Activated T-helper 1 cell treated with Interleukin-2 at 50 U/mL for 16 hours (primary cell): ENCODE measurements around the gene SSBP3.
"Not testable (repeated sequence)": the region's sequence is repeated elsewhere in the genome, so short reads cannot be mapped to it uniquely, and the experiment has no call there.

Experiments used
- DNase-seq: peaks from one replicate; pipeline ENCODE4 v3.0.0-alpha.2; 2020; ENCODE audit warnings: low read depth

SSBP3 gene

DNA sequence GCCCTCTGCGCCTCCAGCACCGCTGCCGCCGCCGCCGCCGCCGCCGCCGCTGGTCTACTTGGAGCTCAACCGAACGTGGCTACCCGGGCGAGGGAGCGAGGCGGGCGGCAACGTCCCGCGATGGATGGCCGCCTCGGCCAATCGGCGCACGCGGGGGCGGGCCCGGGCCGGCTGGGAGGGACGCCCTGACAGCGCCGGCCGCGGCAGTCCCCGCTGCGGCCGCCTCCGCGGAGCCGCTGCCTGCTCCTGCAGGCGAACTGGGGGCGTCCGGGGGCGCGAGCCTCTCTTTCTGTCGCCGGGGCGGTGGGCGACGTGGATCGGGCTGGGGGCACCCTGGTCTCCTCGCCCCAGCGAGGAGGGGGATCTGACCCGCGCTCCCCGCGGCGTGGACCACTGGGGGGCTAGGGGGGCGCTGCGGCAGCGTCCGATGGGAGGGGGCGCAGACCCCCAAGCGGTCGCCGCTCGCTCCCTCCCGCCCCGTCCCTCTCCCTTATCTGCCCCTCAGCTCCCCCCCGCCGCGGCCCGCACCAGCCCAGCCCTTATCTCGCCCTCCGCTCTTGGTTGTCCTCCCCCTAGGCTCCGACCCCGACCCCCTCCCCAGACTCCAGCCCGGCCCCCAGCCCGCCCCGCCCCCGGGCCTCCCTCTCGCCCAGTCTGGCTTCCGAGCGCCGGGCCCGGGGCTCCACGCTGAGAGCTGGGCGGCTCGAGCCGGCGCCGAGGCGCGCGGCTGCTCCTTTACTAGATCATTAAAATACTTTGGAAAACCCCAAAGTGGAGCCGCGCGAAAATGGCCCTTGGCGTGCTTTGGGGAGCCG is at the start of gene SSBP3:
TSS of gene SSBP3 (minus strand) at position 56 of the 815 bp plus-strand sequence.
- peak; percentile 91 for DNase-seq

DNA sequence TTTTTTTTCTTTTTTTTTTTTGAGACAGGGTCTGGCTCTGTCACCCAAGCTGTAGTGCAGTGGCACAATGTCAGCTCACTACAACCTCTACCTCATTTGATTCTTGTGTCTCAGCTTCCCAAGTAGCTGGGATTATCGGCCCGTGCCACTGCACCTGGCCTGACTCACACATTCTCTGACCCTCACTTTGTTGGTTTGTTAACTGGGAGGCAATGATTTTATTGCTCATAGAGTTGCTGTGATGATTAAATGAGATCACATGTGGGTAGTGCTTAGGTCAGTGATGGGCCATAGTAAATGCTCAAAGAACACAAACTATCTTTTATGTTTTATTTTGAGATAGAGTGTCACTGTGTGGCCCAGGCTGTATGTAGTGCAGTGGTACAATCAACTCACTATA is 47.3 kb upstream of the SSBP3 start:
- DNase-seq, result no peak

DNA sequence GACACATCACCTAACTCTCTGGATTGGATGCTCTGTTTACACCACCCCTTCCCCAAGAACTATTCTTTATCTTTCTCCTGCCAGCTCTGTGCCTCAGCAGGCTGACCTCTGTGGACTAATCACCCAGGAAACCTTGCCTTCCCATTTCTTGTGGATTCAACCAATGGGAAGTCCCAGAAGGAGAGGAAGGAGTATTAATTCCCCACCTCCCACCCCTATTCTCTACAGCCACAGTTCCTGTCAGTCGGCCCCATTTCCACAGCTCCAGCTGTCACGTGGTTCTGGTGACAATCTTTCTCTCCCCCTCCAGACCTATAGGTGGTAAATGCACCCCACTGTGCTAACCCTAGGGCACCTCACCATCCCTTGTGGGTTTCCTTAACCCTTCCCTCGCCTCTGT is 46.8 kb upstream of the SSBP3 start:
- DNase-seq, result no peak

DNA sequence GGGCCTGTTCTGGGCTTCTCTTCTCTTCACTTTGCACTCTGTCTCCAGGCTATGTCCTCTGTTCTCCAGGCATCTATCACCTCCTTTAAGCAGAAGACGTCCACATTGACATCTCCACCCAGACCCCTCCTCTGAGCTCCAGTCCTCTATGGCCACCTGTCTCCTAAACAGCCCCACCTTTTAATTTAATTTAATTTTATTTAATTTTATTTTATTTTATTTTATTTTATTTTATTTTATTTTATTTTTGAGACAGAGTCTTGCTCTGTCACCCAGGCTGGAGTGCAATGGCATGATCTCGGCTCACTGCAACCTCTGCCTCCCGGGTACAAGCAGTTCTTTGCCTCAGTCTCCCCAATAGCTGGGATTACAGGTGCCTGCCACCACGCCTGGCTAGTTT is 43.2 kb upstream of the SSBP3 start:
- not testable (repeated sequence) for DNase-seq

DNA sequence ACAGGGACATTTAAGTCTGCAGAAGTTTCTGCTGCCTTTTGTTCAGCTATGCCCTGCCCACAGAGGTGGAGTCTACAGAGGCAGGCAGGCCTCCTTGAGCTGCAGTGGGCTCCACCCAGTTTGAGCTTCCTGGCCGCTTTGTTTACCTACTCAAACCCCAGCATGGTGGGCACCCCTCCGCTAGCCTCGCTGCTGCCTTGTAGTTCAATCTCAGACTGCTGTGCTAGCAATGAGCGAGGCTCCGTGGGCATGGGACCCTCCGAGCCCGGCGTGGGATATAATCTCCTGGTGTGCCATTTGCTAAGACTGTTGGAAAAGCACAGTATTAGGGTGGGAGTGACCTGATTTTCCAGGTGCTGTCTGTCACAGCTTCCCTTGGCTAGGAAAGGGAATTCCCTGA is 42.6 kb upstream of the SSBP3 start:
- DNase-seq, result not testable (repeated sequence)

DNA sequence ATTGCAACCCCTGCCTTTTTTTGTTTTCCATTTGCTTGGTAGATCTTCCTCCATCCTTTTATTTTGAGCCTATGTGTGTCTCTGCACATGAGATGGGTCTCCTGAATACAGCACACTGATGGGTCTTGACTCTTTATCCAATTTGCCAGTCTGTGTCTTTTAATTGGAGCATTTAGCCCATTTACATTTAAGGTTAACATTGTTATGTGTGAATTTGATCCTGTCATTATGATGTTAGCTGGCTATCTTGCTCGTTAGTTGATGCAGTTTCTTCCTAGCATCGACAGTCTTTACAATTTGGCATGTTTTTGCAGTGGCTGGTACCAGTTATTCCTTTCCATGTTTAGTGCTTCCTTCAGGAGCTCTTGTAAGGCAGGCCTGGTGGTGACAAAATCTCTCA is 40.9 kb upstream of the SSBP3 start:
- DNase-seq, result not testable (repeated sequence)

DNA sequence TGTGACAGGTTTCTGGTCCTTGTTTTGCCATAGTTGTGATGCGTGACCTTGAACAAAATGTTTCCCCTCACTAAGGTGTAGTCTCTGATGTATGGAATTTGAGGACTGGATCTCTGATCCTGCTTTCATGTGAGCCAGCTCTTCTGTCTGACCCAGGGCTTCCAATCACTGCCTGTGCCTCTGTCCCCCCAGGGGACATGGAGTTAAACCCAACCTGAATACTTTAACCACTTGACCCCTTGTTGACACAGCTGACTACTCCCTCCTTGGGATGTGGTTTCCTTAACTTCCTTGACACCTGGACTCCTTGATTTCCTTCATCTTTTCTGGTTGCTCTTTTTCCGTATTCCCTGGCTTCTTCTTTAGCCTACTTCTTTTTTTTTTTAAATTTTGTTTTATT is 36.0 kb upstream of the SSBP3 start:
- DNase-seq, result no peak

DNA sequence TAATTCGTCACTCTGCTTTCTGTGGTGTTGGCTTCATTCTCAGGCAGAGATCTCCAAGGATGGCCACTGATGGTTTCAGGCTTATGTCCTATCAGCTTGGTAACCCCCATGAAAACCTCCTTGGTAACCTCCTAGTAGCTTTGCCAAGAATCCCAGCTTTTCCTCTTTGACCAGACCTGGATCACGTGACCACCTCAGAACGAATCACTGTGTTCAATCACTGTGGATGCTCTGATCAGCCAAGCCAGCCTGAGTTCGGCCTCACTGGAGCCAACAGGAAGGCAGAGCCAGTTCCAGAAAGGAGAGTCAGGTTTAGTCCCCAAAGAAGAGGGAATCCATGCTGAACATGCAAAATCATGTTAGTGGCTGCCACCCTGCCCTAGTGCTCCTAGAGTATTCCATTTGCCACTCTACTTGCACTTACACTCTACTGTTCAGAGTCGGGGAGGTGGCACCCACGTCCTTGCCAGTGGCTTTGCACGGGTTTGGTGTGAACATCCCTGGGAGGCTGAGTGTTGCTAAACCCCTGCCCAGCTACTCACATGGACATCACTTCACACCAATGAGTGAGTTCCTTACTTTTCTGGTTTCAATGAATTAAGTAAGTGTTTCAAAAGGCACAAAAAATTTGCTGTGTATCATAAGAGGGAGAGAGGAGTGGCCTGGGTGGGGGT is 33.5 kb upstream of the SSBP3 start:
- no peak for DNase-seq

DNA sequence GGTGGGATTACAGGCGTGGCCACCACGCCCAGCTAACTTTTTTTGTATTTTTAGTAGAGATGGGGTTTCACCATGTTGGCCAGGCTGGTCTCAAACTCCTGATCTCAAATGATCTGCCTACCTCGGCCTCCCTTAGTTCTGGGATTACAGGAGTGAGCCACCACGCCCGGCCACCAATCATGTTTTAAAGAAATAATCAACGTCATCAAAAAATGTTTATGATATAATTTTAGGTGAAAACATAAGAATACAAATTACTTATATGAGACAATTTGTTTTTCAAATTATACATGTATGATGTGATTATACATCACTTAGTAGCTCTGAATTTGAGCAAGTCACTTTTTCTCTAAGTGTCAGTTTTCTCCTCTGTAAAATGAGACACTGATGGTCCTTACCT is 31.6 kb upstream of the SSBP3 start:
- no peak for DNase-seq

DNA sequence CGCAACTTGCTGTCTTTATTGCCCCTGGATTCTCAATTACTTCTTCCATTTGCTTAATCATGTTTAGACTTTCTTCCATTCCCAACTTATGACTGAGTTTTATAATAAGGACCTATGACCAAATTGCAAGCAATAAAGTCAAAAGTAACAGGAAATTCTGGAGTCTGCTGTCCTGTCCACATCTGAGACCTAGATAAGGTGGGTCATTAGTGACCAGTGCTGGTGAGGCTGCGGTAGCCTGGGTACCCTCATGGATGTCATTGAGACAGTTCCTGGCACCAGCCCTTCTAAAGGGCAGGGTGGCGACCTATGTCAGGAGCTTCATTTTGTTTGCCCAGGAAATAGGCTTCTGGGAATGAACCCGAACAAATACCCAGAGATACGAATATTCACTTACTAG is 30.6 kb upstream of the SSBP3 start:
- no peak for DNase-seq

DNA sequence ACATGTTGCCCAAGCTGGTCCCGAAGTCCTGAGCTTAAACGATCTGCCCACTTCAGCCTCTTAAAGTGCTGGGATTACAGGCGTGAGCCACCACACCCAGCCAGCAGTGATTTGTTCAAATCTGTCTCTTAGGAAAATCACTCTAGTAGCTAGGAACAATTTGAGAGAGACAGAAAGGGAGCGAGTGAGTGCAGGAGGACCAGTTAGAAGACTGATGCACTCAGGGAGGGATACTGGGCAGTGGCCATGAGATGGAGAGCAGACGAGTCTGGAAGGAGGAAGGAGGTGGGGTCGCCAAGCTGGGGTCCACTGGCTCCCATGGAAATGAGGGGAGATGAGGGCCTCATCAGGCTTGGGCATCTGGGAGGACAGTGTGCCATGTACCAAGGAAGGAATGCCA is 23.6 kb upstream of the SSBP3 start:
- no peak for DNase-seq

DNA sequence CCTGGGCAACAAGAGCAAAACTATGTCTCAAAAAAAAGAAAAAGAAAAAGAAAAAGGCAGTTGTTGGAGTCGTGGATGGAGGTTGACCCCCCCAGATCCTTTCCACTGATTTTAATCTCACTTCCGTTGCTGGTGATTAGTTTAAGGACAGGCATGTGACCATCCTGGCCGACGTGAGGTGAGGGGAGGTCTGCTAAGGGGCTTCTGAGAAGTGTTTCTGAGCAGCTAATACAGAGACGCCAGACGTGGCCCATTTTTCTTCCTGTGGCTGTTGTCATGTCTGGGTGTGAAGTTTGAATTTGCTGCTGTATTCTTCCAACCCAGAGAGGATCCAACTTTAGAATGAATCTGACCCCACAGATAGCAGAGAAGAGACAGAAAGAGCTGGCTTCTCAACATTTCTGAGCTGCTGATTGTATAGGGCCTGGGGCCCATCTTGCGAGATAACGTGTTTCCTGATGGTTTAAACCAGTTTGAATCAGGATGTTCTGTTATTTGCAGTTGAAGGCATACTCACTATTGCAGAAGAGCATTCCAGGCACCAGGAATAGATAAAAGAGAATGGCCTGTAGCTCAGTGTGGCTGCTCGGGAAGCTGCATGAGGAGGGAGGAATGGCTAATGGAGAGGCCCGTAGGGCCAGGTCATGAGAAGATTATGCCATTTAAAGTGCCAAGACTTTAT is 22.8 kb upstream of the SSBP3 start:
- DNase-seq, result no peak

DNA sequence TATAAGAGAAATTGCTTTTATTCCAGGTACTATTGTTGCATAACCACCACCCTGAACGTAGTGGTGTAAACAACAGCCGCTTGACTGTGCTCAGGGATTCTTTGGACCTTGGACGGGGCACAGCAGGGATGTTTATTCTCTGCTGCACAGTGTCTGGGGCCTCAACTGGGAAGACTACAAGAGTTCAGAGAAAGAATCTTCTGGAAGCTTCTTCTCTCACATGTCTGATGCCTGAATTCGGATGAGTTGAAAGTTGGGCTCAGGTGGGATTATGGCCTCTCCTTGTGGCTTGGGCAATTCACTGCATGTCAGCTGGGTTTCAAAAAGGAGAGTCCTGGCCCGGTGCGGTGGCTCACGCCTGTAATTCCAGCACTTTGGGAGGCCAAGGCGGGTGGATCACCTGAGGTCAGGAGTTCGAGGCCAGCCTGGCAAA is 19.0 kb upstream of the SSBP3 start:
- DNase-seq, result no peak

DNA sequence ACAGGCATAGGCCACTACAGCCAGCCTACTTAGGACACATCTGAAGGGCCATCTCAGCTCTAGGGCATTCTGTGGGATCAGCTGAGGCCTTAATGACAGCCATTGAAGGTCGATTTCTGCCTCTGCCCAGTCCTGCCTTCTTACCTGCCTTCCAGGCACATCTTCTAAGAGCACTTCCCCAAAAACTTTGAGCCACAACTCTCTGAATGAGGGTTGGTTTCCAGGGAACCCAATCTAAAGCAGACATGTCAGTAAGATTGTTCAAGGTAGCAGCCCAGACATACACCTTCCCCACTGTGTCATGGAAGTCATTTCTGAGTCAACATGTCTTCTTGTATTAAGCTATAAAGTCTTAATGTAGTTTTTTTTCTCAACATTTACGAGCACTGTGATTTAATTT is 18.2 kb upstream of the SSBP3 start:
- DNase-seq, result no peak

DNA sequence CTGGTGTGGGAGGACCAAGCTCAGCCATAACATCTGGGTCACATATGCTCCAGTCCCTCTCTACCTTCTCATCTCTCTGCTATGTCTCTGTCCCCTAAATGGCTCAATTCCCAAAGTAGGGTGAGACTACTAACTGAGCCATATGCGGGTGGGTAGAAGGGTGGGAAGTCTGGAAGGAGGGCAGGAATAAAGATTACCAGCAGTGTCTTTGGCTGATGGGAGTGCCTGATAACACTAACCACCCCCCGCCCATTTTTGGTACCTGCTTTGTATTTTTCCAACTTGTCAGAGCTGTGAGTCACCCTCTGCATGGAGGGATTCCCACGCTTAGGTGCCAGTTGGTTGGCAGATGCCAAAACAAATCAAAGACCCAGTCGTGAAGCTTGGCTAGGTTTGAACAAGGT is 14.9 kb upstream of the SSBP3 start:
- no peak for DNase-seq

DNA sequence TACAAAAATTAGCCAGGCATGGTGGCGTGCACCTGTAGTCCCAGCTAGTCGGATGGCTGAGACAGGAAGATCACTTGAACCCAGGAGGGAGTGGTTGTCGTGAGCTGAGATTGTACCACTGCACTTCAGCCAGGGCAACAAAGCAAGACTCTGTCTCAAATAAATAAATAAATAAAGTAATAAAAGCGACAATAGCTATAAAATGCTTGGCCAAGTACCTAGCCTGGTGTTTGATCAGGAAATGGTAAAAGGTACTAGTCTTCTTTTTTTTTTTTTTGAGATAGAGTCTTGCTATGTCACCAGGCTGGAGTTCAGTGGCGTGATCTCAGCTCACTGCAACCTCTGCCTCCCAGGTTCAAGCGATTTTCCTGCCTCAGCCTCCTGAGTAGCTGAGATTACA is 12.4 kb upstream of the SSBP3 start:
- not testable (repeated sequence) for DNase-seq

DNA sequence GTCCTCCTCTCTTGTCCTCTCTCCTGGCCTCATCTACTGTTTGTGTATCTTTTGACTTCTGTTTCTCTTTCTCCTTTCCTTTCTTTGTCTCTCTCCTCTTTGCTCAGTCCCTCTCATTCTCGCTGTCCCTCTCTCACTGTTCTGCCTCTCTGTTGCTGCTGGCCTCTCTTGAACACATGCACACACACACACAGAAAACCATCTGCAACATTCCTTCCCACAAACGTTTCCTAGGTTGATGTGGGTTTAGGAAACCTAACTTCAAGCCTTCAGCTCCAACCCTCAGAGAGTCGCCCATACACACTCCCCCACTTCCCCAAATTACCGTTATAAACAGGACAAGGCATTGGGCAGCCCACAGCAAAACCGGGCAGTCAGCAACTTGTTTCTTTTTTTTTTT is 10.9 kb upstream of the SSBP3 start:
- DNase-seq, result no peak

DNA sequence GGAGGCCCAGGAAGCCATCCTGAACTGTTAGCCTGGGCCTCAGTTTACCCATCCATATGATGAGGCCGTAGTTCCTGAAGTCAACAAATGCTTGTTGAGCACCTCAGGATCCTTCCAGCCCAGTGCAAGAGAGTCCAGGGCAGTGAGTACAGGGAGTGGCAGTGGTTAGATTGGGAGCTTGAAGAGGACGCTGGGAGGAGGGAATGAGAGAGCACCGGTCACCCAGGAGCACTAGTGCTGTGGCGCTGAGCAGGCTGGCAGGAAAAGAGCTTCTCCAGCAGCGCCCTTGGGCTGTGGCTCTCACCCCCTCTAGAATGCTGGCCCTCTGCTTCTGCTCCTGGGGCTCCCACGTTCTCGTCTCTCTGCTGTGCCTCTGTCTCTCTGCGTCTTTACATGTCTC is 10.2 kb upstream of the SSBP3 start:
- DNase-seq, result no peak

DNA sequence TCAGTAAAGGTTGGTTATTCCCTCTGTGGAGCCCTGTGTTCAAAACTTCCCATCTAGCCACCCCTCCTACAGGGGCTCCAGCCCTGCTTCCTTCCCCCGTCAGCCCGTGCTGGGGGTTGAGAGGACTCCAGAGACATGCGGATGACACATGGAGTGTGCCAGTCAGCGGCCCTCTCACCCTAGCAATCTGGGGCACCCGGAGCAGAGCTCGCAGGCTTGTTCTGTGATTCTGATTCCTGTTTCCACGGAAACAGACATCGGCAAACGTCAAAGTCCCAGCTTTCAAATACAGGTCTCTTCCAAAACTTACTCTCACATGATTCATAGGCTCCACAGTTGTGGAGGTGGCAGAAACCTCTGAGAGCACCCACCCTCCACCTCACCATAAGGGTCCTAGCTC is 9.8 kb upstream of the SSBP3 start:
- no peak for DNase-seq

DNA sequence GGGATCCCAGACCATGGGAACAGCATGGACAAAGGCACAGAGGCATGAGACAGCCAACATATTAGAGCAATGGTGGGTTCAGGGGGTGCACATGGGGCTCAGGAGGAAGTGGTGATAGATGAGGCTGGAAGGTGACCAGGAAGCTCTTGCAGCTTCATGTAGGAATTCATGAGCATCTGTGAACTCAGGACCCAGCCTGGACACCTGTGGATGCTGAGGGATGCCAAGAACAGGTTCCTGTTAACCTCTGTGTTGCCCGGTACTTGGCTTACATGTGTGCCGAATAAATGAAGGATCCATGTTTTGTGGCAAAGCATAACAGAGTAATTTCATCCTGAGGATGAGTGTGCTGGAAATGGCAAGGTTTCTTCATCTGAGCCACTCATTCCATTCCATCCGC is 9.3 kb upstream of the SSBP3 start:
- no peak for DNase-seq

DNA sequence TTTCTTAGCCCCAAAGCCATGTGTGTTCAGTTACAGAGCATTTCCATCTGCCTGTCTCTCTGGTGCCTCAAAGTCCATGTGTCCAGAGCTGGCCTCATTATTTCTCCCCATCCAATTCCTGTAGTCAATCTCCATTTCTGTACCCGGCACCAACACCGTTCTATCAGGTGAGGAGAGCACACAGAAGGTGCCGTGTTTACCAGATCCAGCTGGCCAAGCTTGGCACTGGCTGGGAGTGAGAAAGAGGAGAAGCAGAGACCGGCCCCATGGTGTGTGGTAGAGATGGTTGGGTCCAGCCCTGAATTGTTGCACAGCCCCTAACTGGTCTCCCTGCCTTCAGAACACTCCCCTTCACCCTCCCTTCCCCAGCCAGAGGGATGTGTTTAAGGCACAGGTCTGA is 7.5 kb upstream of the SSBP3 start:
- DNase-seq, result no peak

DNA sequence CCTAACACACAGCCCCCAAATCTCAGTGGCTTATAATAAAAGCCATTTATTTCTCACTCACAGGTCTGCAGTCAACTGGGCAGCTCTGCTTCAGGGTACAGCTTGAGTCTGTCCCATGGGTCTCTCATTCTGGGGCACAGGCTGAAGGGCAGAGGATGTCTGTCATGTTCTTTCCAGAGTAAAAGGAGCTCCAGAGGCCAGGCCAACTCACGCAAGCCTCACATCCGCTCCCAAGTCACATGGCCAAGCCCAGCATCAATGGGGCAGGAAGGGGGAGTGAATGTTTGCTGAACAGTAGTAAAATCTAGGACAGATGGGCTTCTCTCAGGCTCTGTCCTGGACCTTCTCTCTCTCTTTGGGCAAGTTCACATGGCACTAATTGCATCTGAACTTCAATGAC is 7.1 kb upstream of the SSBP3 start:
- DNase-seq, result no peak

DNA sequence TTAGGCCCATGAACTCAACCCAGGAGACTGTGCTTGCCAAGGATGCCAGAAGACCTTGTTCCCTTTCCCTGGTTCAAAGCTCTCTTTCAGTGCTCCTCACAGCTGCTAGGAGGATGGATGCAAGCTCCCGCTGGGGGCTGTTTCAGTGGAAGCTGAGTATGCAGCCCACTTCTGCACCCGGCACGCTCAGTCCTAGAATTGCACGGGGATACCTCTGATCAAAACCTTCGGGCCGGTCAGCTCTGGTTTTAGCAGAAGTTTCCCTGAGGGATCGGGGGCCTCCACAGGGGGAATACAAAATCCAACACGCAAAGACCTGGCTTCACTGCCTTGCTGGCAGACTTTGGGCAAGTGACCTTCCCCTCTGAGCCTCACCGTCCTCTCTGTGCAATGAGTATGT is 4.2 kb upstream of the SSBP3 start:
- no peak for DNase-seq
